Fibroblast of lung (primary cell): ENCODE data around the gene TEKT3.

Source experiments
- EZH2 ChIP-seq: IDR thresholded peaks from 2 replicates; pipeline ENCODE4 v1.5.1; 2012; ENCODE audit warnings: low read length, control low read depth, mild to moderate bottlenecking; ENCODE audit errors: missing control alignments
- TF ChIP-seq, protein P1 (sequence below), 2 donors: IDR thresholded peaks in 1 of 2; conservative IDR thresholded peaks in 1 of 2; 1 replicate in 1 of 2; 2 replicates in 1 of 2; pipeline ENCODE4 v1.5.1; 2011 to 2012; ENCODE audit warnings: low read length in 2 of 2, control low read depth in 1 of 2, inconsistent platforms in 1 of 2, low read depth in 1 of 2, mild to moderate bottlenecking in 1 of 2

DNA sequence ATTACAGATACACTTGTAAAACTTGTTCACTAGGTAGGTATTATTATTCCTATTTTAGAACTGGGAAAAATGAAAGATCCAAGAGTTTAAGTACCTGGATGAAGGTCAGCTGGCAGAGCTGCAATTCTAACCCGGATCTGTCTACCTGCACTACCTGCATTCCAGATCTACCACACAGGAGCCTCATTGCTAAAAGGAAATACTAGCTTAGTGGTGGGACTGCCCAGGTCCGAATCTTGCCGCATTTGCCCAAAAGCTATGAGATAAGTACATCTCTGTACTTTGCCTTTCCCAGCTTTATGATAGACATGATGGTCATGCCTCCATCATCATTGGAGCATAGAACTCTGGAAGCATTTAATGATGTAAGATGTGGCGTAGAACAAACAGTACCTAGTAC, 36.8 kb upstream of the TEKT3 start:
- TF ChIP-seq, protein P1, sequence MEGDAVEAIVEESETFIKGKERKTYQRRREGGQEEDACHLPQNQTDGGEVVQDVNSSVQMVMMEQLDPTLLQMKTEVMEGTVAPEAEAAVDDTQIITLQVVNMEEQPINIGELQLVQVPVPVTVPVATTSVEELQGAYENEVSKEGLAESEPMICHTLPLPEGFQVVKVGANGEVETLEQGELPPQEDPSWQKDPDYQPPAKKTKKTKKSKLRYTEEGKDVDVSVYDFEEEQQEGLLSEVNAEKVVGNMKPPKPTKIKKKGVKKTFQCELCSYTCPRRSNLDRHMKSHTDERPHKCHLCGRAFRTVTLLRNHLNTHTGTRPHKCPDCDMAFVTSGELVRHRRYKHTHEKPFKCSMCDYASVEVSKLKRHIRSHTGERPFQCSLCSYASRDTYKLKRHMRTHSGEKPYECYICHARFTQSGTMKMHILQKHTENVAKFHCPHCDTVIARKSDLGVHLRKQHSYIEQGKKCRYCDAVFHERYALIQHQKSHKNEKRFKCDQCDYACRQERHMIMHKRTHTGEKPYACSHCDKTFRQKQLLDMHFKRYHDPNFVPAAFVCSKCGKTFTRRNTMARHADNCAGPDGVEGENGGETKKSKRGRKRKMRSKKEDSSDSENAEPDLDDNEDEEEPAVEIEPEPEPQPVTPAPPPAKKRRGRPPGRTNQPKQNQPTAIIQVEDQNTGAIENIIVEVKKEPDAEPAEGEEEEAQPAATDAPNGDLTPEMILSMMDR (conservative IDR thresholded peaks at IDR 0.05 in 1 of 2, IDR thresholded peaks at IDR 0.05 in 1 of 2; ENCODE audit: low read depth in 1 of 2, low read length in 2 of 2), result no peak
- TF ChIP-seq EZH2, result no peak
